ENCODE measurements around the gene PHF19. TPM values are rescaled to one million over a fixed set of nuclear protein-coding genes. Genes with fewer than 3 reads are reported as not detected.

The PHF19 gene
- total and polyA plus RNA-seq, 2 experiments from 2014 or later: 7.1 to 40.0 TPM

DNA sequence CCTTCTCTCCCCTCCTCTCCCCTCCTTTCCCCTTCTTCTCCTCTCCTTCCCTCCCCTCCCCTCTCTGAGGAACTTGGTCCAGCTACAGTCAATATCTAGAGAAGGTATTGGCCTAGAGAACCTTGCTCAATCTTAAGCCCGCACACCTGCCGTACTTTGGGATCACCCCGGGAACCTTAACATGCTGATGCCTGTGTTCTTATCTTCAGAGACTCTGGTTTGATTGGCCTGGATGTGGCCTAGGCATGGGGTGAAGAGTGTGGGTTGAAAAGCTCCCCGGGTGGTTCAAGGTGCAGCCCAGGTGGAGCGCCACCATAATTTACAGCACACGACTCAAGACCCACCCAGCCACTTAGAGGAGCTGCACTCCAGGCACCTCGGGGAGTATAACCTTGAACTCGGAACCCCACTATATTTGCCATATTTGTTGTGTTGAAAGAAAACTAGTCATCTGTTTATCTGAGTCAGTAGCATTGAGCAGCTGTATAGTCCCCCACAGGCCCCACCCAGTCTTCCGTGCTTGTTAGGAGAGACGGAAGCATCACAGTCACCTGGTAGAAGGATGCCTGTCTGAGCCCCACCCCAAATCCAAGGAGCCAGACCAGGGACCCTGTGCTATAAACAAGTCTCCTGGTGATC, 14.4 kb upstream of the PHF19 start:
- no peak for TF ChIP-seq CTCF (IDR thresholded peaks at IDR 0.05; ENCODE audit: low read depth, low read length)
- no peaks in the 10 kb centered on the region for H3K4me1 ChIP-seq (ENCODE audit: low read depth)
- H3K27ac ChIP-seq: no peak overlapping the region
- H3K27me3 ChIP-seq: no peaks in the 10 kb centered on the region
- DNase-seq (ENCODE audit: low read depth in 1 of 2, low spot score in 1 of 2): no peak
- no peaks in the 10 kb centered on the region for H3K9me3 ChIP-seq (ENCODE audit: low read depth)
- H3K4me3 ChIP-seq: no peak overlapping the region
- H3K36me3 ChIP-seq: no peaks in the 10 kb centered on the region

GRCh38 chr9:120890320-120891244, 13.6 kb upstream of the PHF19 start:
- no peaks in the 10 kb centered on the region for H3K27me3 ChIP-seq
- H3K4me3 ChIP-seq: no peak overlapping the region
- H3K9me3 ChIP-seq (ENCODE audit: low read depth): no peaks in the 10 kb centered on the region
- no peak overlapping the region for H3K27ac ChIP-seq
- H3K4me1 ChIP-seq (ENCODE audit: low read depth): peaks cover 7% of the 10 kb centered on the region
- peak in 1 of 2 donors; percentile 56 for DNase-seq (ENCODE audit: low read depth in 1 of 2, low spot score in 1 of 2)
- no peaks in the 10 kb centered on the region for H3K36me3 ChIP-seq
- no peak for TF ChIP-seq CTCF (IDR thresholded peaks at IDR 0.05; ENCODE audit: low read depth, low read length)

GRCh38 chr9:120889606-120890271, 12.8 kb upstream of the PHF19 start:
- Histone ChIP-seq H3K27me3 (no peaks in the 10 kb centered on the region), H3K36me3 (no peaks in the 10 kb centered on the region), H3K27ac (no peak overlapping the region), H3K4me3 (no peak overlapping the region), H3K4me1 (ENCODE audit: low read depth) (peaks cover 8% of the 10 kb centered on the region), H3K9me3 (ENCODE audit: low read depth) (no peaks in the 10 kb centered on the region)
- DNase-seq (ENCODE audit: low read depth in 1 of 2, low spot score in 1 of 2): no peak
- no peak for TF ChIP-seq CTCF (IDR thresholded peaks at IDR 0.05; ENCODE audit: low read depth, low read length)

DNA sequence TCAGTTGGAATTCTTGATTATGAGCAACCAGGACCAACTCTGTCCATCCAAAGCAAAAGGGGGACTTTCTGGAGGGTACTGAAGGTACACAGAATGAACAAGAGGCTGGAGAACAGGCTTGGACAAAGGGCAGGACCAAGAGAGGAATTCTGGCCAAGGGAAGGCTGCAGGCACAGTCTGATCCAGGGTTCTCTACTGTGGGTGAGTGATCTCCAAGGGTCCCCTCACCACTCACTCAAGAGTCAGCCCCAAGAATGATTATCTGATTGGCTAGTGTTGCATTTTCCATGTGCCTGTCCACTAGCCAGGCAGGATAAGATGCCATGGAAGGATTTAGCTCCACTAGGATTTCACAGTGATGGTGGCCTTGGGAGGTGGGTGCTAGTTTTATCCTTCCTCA, 11.6 kb upstream of the PHF19 start:
- Histone ChIP-seq H3K9me3 (ENCODE audit: low read depth) (no peaks in the 10 kb centered on the region), H3K27me3 (no peaks in the 10 kb centered on the region), H3K36me3 (no peaks in the 10 kb centered on the region), H3K4me3 (no peak overlapping the region), H3K27ac (no peak overlapping the region), H3K4me1 (ENCODE audit: low read depth) (peaks cover 8% of the 10 kb centered on the region)
- no peak for TF ChIP-seq CTCF (IDR thresholded peaks at IDR 0.05; ENCODE audit: low read depth, low read length)
- DNase-seq (ENCODE audit: low read depth in 1 of 2, low spot score in 1 of 2): no peak

GRCh38 chr9:120886490-120886967, 9.5 kb upstream of the PHF19 start:
- DNase-seq (ENCODE audit: low read depth in 1 of 2, low spot score in 1 of 2): peak in 1 of 2 donors; percentile 49
- Histone ChIP-seq H3K36me3 (no peaks in the 10 kb centered on the region), H3K9me3 (ENCODE audit: low read depth) (no peaks in the 10 kb centered on the region), H3K4me1 (ENCODE audit: low read depth) (peaks cover 8% of the 10 kb centered on the region), H3K4me3 (no peak overlapping the region), H3K27ac (no peak overlapping the region), H3K27me3 (no peaks in the 10 kb centered on the region)
- TF ChIP-seq CTCF (IDR thresholded peaks at IDR 0.05; ENCODE audit: low read depth, low read length): no peak

All from cardiac muscle cell (in vitro differentiated cells and primary cell).